Spleen (tissue), 11 donors: Measurements from ENCODE around the gene SCRG1. TPM values are rescaled to one million over a fixed set of nuclear protein-coding genes. Genes with fewer than 3 reads are reported as not detected.

ENCODE experiments used
- DNase-seq: peaks from one replicate; pipeline ENCODE4 v3.0.0-alpha.2; 2020
- H3K27ac ChIP-seq, 8 donors: fragments of 200-600 bp; sonication (generic) in 7 of 8; 1 replicate in 4 of 8; 2 replicates in 4 of 8; pipeline versions ENCODE4 v1.5.0 to v1.8.0; 2016 to 2021; ENCODE audit warnings: inconsistent platforms in 4 of 8, mild to moderate bottlenecking in 4 of 8, moderate library complexity in 1 of 8
- H3K27me3 ChIP-seq, 7 donors: fragments of 200-600 bp; sonication (generic) in 6 of 7; replicated peaks in 1 of 7; 1 replicate in 4 of 7; 2 replicates in 3 of 7; pipeline versions ENCODE4 v1.5.0 to v1.8.0; 2016 to 2021; ENCODE audit warnings: inconsistent platforms in 3 of 7, mild to moderate bottlenecking in 1 of 7
- H3K36me3 ChIP-seq, 6 donors: fragments of 200-600 bp; sonication (generic) in 5 of 6; 1 replicate in 4 of 6; 2 replicates in 2 of 6; pipeline versions ENCODE4 v1.5.0 to v1.8.0; 2016 to 2021; ENCODE audit warnings: inconsistent platforms in 2 of 6
- H3K4me1 ChIP-seq, 6 donors: fragments of 200-600 bp; sonication (generic) in 5 of 6; 1 replicate in 3 of 6; 2 replicates in 3 of 6; pipeline versions ENCODE4 v1.5.0 to v1.8.0; 2016 to 2021; ENCODE audit warnings: inconsistent platforms in 3 of 6
- H3K4me3 ChIP-seq, 8 donors: fragments of 200-600 bp; sonication (generic) in 7 of 8; 1 replicate in 4 of 8; 2 replicates in 4 of 8; pipeline versions ENCODE4 v1.5.0 to v1.8.0; 2016 to 2021; ENCODE audit warnings: inconsistent platforms in 4 of 8, mild to moderate bottlenecking in 4 of 8, moderate library complexity in 2 of 8
- H3K9me3 ChIP-seq, 8 donors: fragments of 200-600 bp; sonication (generic) in 7 of 8; 1 replicate in 4 of 8; 2 replicates in 4 of 8; pipeline versions ENCODE4 v1.5.0 to v1.8.0; 2016 to 2021; ENCODE audit warnings: inconsistent platforms in 4 of 8
- POLR2A ChIP-seq, 3 donors: fragments of 450-650 bp; IDR thresholded peaks; one replicate each; pipeline ENCODE4 v1.5.1; 2017; ENCODE audit warnings: antibody characterized with exemption in 3 of 3, mild to moderate bottlenecking in 1 of 3
- POLR2AphosphoS5 ChIP-seq, 3 donors: sonication (generic); formaldehyde crosslinking; IDR thresholded peaks; one replicate each; pipeline ENCODE4 v1.5.1; 2017; ENCODE audit warnings: antibody characterized with exemption in 3 of 3
- WGBS, 5 donors: extraction: QIAGEN DNeasy Blood & Tissue Kit in 3 of 5; methylation state at CpG; one replicate each; pipeline versions ENCODE4 v1.1.5 to v1.1.7; 2013 to 2018; 5-methylcytosine and 5-hydroxymethylcytosine counted together
- intact Hi-C: fragments of 100-400 bp; cut with DNase I; formaldehyde crosslinking; loops from one replicate; pipeline ENCODE4 v1.15.0; 2023; ENCODE audit warnings: low total_unique reads
- polyA plus RNA-seq, 3 donors: library from polyadenylated mRNA; stranded (reverse); fragments of 200-250 nt; gene quantifications; one replicate each; pipeline ENCODE4 v1.2.1, GENCODE V29; 2013
- total RNA-seq, 7 donors: library from RNA; depleted of rRNA in 3 of 7; stranded (reverse); fragments of >200 nt in 3 of 7; fragmentation: NEBNext Ultra II Directional in 4 of 7; extraction: Animal tissue kit (Norgen Biotek cat#: 25700) in 4 of 7; gene quantifications; one replicate each; pipeline versions ENCODE4 v1.1.0 to v1.2.1, GENCODE V29; 2016 to 2021
- TF ChIP-seq, protein P1 (sequence below), 11 experiments: fragments of 200-600 bp in 7 of 11; fragments of 450-650 bp in 4 of 11; sonication (generic) in 4 of 11; IDR thresholded peaks in 8 of 11; conservative IDR thresholded peaks in 3 of 11; 1 replicate in 7 of 11; 2 replicates in 4 of 11; pipeline versions ENCODE4 v1.4.0 to v1.8.0; 2016 to 2021; ENCODE audit warnings: antibody characterized with exemption in 11 of 11, inconsistent platforms in 4 of 11, mild to moderate bottlenecking in 1 of 11
- donor health status: healthy with polysubstance abuse.
- donor health status: DM: no; HTN: no; CAD: no; lungs with moderate emphysema.
- donor health status: DM: no; HTN: no; CAD: no.
- donor health status: Bipolar disorder and iron deficiency.
- donor health status: healthy.
- donor health status: DM: no; HTN: no; CAD: no.
- donor health status: DM: yes; HTN: yes; CAD: no.

Gene SCRG1
- total and polyA plus RNA-seq, 10 donors = 0.09 to 0.79 (median 0.35) TPM; not detected in 2

DNA sequence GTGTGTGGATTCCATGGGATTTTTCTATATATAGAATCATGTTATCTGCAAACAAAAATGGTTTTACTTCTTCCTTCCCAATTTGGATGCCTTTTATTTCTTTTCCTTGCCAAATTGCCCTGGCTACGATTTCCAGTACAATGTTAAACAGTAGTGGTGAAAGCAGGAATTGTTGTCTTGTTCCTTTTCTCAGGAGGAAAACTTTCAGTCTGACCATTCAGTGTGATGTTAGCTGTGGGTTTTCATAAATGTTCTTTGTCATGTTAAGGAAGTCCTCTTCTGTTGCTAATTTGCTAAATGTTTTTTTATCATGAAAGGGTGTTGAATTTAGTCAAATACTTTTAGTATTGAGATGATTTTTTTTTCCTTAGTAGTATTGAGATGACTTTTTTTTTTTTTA lies 17.3 kb downstream of the SCRG1 start:
- H3K36me3 ChIP-seq = peaks cover 0 to 6% (median 0%) of the 10 kb centered on the region in 6 donors
- H3K9me3 ChIP-seq = no peaks in the 10 kb centered on the region
- DNase-seq = no peak
- intact Hi-C loops = no loop called here
- WGBS, 5 donors = 37 to 82% (median 51%) methylated on average over 1 of the region's 1 CpG
- no peak overlapping the region for H3K27ac ChIP-seq
- H3K27me3 ChIP-seq = no peaks in the 10 kb centered on the region
- no peak overlapping the region for H3K4me3 ChIP-seq
- TF ChIP-seq POLR2A (IDR thresholded peaks at IDR 0.05) (no peak), POLR2AphosphoS5 (IDR thresholded peaks at IDR 0.05) (no peak)
- TF ChIP-seq, protein P1, sequence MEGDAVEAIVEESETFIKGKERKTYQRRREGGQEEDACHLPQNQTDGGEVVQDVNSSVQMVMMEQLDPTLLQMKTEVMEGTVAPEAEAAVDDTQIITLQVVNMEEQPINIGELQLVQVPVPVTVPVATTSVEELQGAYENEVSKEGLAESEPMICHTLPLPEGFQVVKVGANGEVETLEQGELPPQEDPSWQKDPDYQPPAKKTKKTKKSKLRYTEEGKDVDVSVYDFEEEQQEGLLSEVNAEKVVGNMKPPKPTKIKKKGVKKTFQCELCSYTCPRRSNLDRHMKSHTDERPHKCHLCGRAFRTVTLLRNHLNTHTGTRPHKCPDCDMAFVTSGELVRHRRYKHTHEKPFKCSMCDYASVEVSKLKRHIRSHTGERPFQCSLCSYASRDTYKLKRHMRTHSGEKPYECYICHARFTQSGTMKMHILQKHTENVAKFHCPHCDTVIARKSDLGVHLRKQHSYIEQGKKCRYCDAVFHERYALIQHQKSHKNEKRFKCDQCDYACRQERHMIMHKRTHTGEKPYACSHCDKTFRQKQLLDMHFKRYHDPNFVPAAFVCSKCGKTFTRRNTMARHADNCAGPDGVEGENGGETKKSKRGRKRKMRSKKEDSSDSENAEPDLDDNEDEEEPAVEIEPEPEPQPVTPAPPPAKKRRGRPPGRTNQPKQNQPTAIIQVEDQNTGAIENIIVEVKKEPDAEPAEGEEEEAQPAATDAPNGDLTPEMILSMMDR (IDR thresholded peaks at IDR 0.05 in 8 of 11, conservative IDR thresholded peaks at IDR 0.05 in 3 of 11) = no peak
- peaks cover 0 to 9% (median 0%) of the 10 kb centered on the region in 6 donors for H3K4me1 ChIP-seq

DNA sequence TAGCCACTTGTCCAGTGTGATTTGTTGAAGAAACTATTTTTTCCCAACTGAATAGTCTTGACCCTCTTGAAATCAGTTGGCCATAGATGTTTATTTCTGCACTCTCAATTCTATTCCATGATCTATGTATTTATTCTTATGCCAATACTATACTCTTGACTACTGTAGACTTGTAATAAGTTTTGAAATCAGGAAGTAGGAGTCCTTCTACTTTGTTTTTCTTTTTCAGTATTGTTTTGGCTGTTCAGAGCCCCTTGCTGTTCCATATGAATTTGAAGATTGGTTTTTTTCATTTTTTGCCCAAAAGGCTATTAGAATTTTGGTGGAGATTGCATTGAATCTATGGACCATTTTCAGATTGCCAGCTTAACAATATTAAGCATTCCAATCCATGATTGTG lies 17.9 kb downstream of the SCRG1 start:
- intact Hi-C loops = no loop called here
- no peak overlapping the region for H3K27ac ChIP-seq
- no peak for DNase-seq
- peaks cover 0 to 9% (median 0%) of the 10 kb centered on the region in 6 donors for H3K4me1 ChIP-seq
- peaks cover 0 to 12% (median 0%) of the 10 kb centered on the region in 6 donors for H3K36me3 ChIP-seq
- no peak overlapping the region for H3K4me3 ChIP-seq
- no peaks in the 10 kb centered on the region for H3K9me3 ChIP-seq
- TF ChIP-seq POLR2A (IDR thresholded peaks at IDR 0.05) (no peak), POLR2AphosphoS5 (IDR thresholded peaks at IDR 0.05) (no peak)
- TF ChIP-seq, protein P1 (IDR thresholded peaks at IDR 0.05 in 8 of 11, conservative IDR thresholded peaks at IDR 0.05 in 3 of 11) = no peak
- no peaks in the 10 kb centered on the region for H3K27me3 ChIP-seq

DNA sequence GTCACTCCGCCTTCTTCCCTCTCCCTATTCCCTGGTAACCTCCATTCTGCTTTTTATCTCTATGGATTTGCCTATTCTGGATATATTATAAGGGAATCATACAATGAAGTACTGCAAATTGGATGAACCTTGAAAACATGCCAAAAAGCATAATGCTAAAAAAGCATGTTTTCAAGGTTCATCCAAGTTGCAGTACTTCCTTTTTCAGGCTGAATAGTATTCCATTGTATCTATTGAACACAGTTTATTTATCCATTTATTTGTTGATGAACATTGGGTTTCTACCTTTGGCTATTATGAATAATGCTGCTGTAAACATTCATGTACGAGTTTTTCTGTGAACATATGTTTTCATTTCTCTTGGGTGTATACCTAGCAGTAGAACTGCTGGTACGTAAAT lies 19.0 kb downstream of the SCRG1 start:
- intact Hi-C loops = no loop called here
- no peak for TF ChIP-seq POLR2A (IDR thresholded peaks at IDR 0.05)
- no peak for TF ChIP-seq POLR2AphosphoS5 (IDR thresholded peaks at IDR 0.05)
- TF ChIP-seq, protein P1 (IDR thresholded peaks at IDR 0.05 in 8 of 11, conservative IDR thresholded peaks at IDR 0.05 in 3 of 11) = no peak
- no peak for DNase-seq
- H3K4me3 ChIP-seq = no peak overlapping the region
- 95 to 99% (median 98%) methylated on average over 3 of the region's 3 CpGs for WGBS, 5 donors
- peaks cover 0 to 17% (median 0%) of the 10 kb centered on the region in 6 donors for H3K36me3 ChIP-seq
- H3K27me3 ChIP-seq = no peaks in the 10 kb centered on the region
- no peaks in the 10 kb centered on the region for H3K9me3 ChIP-seq
- no peak overlapping the region for H3K27ac ChIP-seq
- peaks cover 0 to 12% (median 0%) of the 10 kb centered on the region in 6 donors for H3K4me1 ChIP-seq

DNA sequence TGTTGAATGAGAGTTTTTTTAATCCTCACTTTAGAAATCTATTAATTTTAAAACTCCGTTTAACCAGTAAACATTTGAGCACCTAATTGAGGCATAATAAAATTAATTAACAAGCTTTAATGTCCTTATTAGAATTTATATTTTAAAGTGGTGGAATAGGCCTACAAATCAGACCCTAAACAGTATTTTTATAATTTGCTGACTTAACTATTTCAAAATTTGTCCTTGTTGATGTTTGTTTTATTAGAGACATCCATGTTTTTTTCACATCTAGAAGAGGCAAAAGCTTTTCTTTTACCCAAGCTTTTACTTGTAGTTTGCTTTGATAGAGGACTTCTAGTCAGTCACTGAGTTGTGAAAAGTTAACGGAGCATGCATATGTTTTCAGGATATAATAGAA lies 24.3 kb downstream of the SCRG1 start:
- Histone ChIP-seq H3K9me3 (no peaks in the 10 kb centered on the region), H3K27ac (peak overlapping the region in 3 of 8 donors; percentile 97 to 99 (median 98)), H3K36me3 (peaks cover 0 to 22% (median 0%) of the 10 kb centered on the region in 6 donors), H3K27me3 (peaks cover 0 to 15% (median 0%) of the 10 kb centered on the region in 7 donors), H3K4me3 (no peak overlapping the region), H3K4me1 (peaks cover 0 to 39% (median 15%) of the 10 kb centered on the region in 6 donors)
- no peak for DNase-seq
- intact Hi-C loops = loop anchor here (5.0 kb wide), 1 partner anchor 42 kb away; the partner anchor contains the start of gene HMGB2
- 92 to 96% (median 96%) methylated on average over 2 of the region's 2 CpGs for WGBS, 5 donors
- no peak for TF ChIP-seq POLR2A (IDR thresholded peaks at IDR 0.05)
- TF ChIP-seq, protein P1 (IDR thresholded peaks at IDR 0.05 in 8 of 11, conservative IDR thresholded peaks at IDR 0.05 in 3 of 11) = no peak
